GF-D8 (cell line): ENCODE results near the gene ANGPTL1.
"Not testable (repeated sequence)": the region's sequence is repeated elsewhere in the genome, so short reads cannot be mapped to it uniquely, and the experiment has no call there.

Experiments
- DNase-seq: peaks from one replicate; lab custom pipeline; 2025; lab: John Stamatoyannopoulos, UW

The ANGPTL1 gene

DNA sequence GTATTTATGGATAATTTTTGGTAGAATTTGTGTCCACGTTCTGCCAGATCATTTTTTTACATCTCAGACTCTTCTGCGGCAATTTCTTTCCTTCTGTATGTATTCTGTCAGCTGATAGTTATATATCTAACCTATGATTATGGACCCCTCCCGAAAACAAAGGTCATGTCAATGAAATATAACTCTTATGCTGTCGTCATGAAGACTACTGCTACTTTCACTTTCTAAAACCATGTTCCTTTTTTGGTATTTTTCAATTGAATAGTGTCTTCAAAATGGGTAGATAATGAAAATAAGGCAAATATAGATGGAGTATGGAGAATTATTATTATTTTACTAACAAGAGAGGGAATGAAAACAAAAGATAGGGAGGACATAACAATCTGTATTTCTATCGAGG is 3.2 kb downstream of the ANGPTL1 start:
- no peak for DNase-seq

DNA sequence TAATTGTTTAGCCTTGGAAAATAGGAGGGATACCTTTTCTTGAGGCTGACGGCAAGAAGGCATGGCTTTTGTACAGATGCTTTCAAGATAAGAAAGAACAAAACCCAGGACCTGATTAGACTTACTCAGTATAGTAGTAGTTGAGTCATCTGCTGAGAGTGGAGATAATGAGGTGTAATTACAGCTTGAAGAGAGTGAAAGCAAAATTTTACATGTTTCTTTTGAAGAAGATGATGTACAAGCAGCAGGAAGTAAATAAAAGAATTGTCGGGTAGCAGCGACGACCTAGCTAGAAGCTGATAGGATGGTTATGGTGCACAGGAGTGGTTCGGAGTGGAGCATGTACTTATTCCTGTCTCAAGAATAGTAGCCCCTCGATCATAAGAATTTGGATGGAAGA is 6.6 kb downstream of the ANGPTL1 start:
- no peak for DNase-seq

DNA sequence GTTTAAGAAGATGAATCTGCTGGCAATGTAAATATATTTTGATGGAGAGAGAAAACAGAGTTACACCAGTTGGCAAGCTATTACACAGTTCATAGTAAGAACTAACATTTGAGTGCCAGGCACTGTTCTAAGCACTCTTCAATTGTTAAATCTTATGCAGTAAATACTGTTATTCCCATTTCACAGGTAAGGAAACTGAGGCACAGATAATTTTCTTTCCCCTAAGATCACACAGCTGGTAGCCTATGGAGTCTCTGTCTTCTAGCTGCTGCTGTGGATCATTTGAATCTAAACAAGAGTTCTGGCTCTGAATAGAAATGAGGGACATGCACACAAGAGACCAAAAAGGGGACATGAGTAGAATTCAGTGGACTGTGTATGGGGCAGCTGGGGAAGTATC is 8.0 kb downstream of the ANGPTL1 start:
- no peak for DNase-seq

DNA sequence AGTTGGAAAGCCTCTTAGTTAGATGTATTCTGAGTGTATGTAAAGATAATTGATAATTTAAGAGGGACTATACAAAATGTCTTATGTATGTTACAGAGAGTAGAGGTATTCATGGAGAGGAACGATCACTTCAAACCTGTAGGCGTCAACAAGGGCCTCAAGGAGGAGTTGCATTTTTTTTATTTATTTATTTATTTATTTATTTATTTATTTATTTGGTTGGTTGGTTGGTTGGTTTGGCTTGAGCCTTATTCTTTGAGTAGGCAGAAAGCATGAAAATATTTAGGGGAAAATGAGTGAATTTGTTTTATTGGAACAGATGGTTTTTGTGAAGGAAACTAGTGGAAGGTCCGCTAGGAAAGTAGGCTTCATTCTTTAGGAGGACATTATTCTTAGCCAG is 8.5 kb downstream of the ANGPTL1 start:
- DNase-seq = no peak

DNA sequence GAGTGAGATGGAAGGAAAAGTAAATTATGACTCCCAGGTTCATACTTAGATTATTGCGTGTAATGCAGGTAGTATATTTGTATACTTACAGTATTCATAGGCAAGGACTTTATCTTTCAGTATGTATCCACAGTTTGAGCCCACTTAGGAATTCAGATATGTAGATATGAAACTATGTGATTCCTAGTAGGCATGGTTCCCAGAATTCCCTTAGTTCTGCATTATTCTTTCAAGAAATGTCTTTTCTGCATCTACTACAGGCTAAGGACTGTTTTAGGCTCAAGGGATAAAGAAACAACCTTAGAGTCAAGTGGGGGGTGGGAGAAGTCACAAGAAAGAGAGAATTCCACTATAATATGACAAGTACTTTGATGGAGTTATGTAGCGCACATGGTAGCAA is 13.8 kb downstream of the ANGPTL1 start:
- no peak for DNase-seq

DNA sequence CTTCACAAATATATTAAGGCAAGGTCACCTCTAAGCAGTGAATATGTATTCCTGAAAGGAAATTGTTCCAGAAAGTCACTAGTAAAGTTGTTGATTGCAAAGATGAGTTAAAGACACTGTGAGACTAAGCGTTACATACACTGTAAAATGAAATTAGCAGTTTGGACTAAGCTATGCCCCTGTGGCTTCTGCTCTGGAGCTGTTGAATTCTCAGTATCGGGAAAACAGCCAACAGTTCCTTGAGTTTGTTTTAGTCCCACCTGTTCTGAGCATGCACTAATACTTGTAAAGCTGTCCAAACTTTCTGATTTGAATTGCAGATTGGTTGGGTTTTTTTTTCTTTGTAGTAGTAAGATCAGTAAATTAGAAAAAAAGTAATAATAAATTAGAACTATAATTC is 21.0 kb downstream of the ANGPTL1 start:
- no peak for DNase-seq

DNA sequence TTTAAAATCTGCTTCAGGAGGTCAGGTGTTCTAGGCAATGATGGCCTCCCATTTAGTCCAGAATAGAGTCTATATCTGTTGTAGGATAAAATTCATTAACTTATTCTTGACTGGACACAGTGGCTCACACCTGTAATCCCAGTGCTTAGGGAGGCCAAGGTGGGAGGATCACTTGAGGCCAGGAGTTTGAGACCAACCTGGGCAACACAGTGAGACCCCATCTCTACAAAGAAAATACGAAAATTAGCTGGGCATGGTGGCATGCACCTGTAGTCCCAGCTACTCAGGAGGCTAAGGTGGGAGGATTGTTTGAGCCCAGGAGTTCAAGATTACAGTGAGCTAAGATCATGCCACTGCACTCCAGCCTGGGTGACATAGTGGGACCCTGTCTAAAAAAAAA is 23.0 kb downstream of the ANGPTL1 start:
- not testable (repeated sequence) for DNase-seq

DNA sequence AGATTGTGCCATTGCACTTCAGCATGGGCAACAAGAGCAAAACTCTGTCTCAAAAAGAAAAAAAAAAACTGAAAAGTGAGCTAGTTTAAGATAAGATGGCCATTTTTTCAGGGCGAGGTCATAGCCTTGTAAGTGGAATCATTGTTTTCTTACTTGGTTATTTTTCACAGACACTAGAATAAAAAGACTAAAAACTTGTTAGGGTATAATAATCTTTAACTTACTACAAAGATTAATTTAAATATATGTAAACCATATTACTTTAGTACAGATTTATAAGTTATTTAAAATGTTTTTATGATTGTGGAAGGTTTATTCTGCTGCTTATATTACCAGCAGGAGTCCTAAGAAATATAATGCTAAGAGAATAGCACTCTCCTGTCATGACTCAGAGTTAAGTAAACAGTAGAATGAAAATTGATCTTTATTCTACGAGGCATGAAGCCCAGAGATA is 23.5 kb downstream of the ANGPTL1 start:
- DNase-seq = no peak

DNA sequence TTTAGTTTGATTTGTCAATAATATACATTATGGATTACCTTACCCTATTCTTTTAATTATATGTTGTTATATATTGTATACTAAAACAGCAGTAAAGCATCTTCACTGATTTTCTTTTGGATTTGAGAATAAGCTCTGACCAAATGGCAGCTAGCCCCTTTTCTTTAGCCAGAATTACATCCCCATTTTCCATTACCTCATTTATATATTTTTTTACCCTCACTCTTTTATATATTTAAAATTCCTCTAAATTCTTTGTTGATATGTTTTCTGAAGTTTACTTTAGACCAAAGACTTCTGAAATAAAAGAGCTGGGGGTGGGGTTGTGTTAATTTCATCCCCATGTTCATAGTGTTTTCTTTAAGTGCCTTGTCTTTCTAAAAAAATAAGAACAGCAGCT is 24.6 kb downstream of the ANGPTL1 start:
- no peak for DNase-seq

DNA sequence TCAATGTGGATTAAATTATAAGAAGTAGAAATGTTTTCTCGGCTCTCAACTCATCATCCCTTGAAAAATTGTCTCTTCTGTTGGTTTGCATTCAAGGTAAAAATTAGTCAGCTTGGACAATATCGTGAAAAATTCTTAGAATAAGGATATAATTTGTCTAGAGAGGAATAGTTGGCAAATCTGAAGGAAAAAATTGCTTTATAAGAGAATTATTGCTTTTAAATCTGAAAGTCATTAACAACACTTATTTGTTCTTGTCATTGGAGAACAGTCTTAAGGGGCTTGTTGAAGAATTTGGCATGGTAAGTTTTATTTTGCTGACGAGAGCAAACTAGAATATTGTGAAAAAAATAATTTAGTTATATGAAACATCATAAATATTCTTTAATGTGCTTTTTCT is 26.4 kb downstream of the ANGPTL1 start:
- DNase-seq = no peak

DNA sequence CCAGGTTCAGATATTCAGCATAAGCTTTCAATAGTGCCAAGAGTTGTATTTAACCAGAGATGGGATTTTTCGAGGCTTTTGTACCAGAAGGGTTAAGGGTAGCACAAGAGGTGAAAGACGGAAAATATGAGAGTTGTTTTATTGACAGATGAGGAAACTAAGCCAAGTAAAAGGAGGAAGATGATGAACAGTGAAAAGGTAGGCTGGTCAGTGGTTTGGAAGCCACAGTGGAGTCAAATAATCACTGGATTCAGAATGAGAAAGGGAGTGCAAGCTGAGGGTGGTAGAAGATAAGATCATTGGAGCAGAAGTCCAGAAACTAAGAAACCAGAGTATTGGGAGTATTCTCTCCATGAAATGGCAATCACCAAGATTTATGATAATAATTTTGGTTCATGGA is 45.7 kb downstream of the ANGPTL1 start:
- no peak for DNase-seq

DNA sequence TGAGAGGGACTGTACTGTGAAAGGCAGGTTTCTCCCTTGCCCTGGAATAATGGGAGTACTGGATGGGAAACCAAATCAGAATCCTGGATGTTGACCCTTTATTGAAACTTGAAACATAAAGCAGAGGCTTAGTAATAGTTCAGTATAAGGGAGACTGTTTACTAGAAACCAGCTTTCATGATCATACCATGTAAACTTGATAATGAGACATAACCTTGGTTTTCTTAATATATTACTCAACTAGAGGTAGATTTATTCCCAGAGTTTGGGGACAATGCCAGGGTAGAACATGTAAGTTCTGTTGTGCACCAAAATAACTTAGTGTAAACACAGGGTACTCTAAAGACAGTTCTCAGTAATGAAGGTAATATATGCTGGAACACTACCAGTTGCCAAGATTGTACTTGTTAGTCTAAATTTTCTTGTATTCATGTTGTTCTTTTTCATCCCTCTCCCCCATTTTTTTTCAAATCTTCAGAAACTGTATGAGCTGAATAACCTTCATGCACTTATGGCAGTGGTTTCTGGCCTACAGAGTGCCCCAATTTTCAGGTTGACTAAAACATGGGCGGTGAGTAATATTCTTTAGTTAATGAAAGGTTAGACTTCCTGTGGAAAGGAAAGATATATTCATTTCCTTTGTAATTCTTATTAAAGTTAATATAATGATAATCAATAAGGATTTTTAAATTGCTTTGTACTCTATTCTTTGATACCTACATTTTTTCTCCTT is 49.6 kb downstream of the ANGPTL1 start:
- DNase-seq = no peak

DNA sequence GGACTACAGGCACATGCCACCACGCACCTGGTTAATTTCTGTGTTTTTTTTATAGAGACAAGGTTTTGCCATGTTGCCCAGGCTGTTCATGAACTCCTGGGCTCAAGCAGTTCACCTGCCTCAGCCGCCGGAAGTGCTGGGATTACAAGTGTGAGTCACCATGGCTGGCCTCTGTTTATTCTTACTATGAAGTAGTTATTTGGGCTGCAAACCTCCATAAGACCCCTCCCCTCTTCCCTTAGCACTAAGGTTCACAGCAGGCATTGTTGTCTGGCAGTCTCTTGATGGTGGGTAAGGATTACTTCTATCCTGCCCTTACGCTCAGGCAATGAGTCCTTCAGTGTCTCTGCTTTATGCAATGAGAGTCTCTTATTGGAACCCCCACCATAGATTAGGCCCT is 51.8 kb downstream of the ANGPTL1 start:
- DNase-seq = no peak

DNA sequence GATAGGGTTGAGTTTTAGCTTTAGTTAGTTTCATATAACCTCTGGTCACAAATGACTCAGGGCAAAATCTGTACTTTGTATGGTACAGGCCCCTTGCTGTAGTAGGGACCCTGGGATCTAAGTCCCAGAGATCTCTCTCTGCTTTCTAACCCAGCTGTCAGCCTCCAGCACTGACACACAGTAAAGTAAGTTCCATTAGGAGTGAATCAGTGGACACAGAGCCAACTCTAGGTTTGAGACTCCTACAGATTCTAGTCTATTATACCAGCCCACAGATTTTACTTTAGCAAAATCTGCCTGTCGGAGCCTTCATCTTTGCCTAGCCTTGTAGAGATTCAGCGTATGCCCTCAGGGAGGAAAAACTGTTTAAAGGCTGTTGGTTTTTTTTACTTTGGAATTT is 52.5 kb downstream of the ANGPTL1 start:
- DNase-seq = no peak

DNA sequence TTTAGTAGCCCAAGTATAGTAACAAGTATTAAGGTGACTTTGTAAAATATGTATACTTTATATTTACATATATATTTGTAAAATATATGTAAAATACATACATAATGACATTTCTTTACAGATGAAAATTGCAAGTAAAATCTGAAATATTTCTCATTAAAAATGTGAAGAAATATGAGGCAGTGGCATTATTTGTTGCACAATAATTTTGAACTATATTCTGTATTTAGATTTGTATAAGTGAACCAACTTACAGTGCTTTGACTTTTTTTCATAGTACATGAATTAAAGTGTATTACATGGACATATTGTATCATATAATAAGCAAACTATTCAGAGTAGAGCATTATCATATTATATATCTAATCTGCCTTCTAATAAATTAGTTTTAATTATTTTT is 60.3 kb downstream of the ANGPTL1 start:
- DNase-seq = no peak

DNA sequence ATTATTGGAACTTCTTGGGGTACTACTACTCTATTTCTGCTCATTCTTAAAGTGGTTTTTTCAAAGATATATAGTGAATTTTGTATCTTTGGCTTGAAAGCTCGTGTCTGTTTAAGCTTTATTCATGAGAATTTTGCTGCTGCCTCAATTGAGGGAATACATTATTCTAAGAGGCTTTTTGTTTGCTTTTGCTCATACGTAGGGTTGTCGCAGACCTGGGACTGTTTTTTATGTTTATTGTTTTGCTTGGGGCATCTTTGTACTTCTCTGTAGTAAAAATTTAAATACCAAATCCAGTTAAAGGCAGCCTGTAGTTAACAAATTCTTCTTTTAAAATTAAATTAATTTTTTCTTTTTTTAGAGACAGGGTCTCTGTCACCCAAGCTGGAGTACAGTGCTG is 62.3 kb downstream of the ANGPTL1 start:
- no peak for DNase-seq

DNA sequence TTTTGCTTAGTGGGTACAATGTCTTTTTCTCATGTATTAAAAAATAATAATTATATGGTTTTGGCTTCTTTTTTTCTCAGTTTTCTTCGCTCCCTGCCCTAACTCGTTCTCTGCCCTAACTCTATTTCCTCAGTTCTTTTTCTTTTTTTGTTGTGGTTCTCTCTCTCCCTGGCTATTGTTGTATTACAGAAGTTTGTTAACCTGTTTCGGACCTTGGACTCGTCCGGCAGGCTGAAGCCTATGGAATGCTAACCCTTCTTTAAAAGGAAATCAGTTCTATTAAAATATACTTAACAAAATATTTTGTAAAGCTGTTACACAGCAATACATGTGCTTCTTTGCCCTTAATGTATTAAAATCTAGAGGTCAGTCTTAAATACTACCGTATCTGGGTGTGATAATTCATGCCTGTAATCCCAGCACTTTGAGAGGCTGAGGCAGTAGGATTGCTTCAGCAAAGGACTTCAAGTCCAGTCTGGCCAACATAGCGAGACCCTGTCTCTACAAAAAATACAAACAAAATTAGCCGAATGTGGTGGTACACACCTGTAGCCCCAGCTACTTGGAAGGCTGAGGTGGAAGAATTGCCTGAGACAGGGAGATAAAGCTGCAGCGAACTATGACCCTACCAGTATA is 64.1 kb downstream of the ANGPTL1 start:
- no peak for DNase-seq

DNA sequence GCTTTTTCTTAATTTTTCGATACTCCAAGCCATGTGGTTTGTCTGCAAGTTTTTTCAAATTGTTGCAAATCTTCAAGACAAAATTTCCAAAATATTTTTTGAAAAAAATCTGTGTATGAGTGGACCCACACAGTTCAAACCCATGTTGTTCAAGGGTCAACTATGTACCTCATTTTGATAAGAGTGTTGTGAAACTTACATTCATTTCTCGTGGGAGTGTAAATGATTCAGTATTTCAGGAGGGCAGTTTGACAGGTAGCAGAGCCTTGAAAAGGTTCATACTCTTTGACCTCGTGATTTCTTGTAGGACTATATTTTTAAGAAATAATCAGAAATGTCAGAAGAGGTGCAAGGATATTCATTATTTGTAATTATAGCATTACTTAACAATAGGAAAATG is 68.0 kb downstream of the ANGPTL1 start:
- no peak for DNase-seq
